RWPE2 (cell line): ENCODE results near the gene PHACTR1.

Source experiments
- ATAC-seq: fragments of 200-7000 bp; cut with Tn5 transposase; 3 replicates; pipeline ENCODE4 v1.9.1; 2021; ENCODE audit warnings: low read depth
- DNase-seq: peaks from one replicate; pipeline ENCODE4 v3.0.0-alpha.2; 2020; ENCODE audit warnings: low spot score
- H3K27ac ChIP-seq: fragments of 450-650 bp; 2 replicates; pipeline ENCODE4 v1.5.1; 2017; ENCODE audit warnings: mild to moderate bottlenecking; ENCODE audit not compliant: poor library complexity, severe bottlenecking
- H3K27me3 ChIP-seq: fragments of 250-450 bp; sonication (Bioruptor Pico); 2 replicates; pipeline ENCODE4 v1.5.1; 2021; ENCODE audit warnings: mild to moderate bottlenecking, moderate library complexity; ENCODE audit not compliant: insufficient read depth, poor library complexity, severe bottlenecking
- H3K36me3 ChIP-seq: fragments of 250-450 bp; sonication (Bioruptor Pico); 2 replicates; pipeline ENCODE4 v1.5.1; 2020; ENCODE audit warnings: low read depth, mild to moderate bottlenecking, moderate library complexity
- H3K4me1 ChIP-seq: fragments of 250-450 bp; sonication (Bioruptor Pico); 2 replicates; pipeline ENCODE4 v1.5.1; 2021; ENCODE audit warnings: mild to moderate bottlenecking, moderate library complexity; ENCODE audit not compliant: insufficient read depth, poor library complexity, severe bottlenecking
- H3K4me3 ChIP-seq: fragments of 250-450 bp; sonication (Bioruptor Pico); 2 replicates; pipeline ENCODE4 v1.5.1; 2021; ENCODE audit warnings: mild to moderate bottlenecking, moderate library complexity; ENCODE audit not compliant: severe bottlenecking
- H3K9me3 ChIP-seq: fragments of 250-450 bp; sonication (Bioruptor Pico); 2 replicates; pipeline ENCODE4 v1.5.1; 2021; ENCODE audit warnings: mild to moderate bottlenecking, moderate library complexity; ENCODE audit not compliant: severe bottlenecking
- TF ChIP-seq, protein P1 (sequence below): fragments of 450-650 bp; IDR thresholded peaks from one replicate; pipeline ENCODE4 v1.5.1; 2017; ENCODE audit warnings: mild to moderate bottlenecking, moderate library complexity; ENCODE audit not compliant: poor library complexity, severe bottlenecking

Gene PHACTR1

GRCh38 chr6:13032566-13032965 lies 316.0 kb downstream of the PHACTR1 start:
- TF ChIP-seq, protein P1, sequence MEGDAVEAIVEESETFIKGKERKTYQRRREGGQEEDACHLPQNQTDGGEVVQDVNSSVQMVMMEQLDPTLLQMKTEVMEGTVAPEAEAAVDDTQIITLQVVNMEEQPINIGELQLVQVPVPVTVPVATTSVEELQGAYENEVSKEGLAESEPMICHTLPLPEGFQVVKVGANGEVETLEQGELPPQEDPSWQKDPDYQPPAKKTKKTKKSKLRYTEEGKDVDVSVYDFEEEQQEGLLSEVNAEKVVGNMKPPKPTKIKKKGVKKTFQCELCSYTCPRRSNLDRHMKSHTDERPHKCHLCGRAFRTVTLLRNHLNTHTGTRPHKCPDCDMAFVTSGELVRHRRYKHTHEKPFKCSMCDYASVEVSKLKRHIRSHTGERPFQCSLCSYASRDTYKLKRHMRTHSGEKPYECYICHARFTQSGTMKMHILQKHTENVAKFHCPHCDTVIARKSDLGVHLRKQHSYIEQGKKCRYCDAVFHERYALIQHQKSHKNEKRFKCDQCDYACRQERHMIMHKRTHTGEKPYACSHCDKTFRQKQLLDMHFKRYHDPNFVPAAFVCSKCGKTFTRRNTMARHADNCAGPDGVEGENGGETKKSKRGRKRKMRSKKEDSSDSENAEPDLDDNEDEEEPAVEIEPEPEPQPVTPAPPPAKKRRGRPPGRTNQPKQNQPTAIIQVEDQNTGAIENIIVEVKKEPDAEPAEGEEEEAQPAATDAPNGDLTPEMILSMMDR: no peak
- no peaks in the 10 kb centered on the region for H3K4me1 ChIP-seq
- H3K27ac ChIP-seq: no peak overlapping the region
- H3K36me3 ChIP-seq: no peaks in the 10 kb centered on the region
- H3K27me3 ChIP-seq: peaks cover 3% of the 10 kb centered on the region
- DNase-seq (no peak), ATAC-seq (no peak)
- H3K9me3 ChIP-seq: no peaks in the 10 kb centered on the region
- H3K4me3 ChIP-seq: no peak overlapping the region

DNA sequence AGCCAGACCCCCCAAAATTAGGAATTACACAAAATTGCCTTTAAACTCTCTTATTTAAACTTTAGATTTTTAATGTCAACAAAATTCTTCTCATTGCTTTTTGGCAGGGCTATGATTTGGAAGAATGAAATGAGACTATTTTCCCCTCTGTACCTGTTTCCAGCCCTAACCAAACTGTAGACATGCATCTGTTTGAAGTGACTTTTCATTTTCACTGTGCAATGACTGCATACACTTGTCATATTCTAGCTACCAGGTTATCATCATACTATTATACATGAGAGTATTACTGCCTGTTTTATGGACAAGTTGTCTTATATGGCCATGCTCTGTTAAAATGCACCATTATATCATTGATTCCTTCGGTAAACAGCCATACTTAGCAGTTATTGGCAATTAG lies 316.6 kb downstream of the PHACTR1 start:
- H3K4me1 ChIP-seq: no peaks in the 10 kb centered on the region
- H3K36me3 ChIP-seq: no peaks in the 10 kb centered on the region
- peaks cover 3% of the 10 kb centered on the region for H3K27me3 ChIP-seq
- ATAC-seq: no peak
- TF ChIP-seq, protein P1: no peak
- no peak for DNase-seq
- no peaks in the 10 kb centered on the region for H3K9me3 ChIP-seq
- no peak overlapping the region for H3K27ac ChIP-seq
- no peak overlapping the region for H3K4me3 ChIP-seq

- Histone ChIP-seq H3K27me3 (peaks cover 6% of the 10 kb centered on the region), H3K9me3 (no peaks in the 10 kb centered on the region), H3K27ac (no peak overlapping the region), H3K36me3 (no peaks in the 10 kb centered on the region), H3K4me3 (no peak overlapping the region), H3K4me1 (no peaks in the 10 kb centered on the region)
- DNase-seq (no peak), ATAC-seq (no peak)
- TF ChIP-seq, protein P1: no peak
Measured at GRCh38 chr6:13034316-13034715, 317.7 kb downstream of the PHACTR1 start.

- no peaks in the 10 kb centered on the region for H3K9me3 ChIP-seq
- H3K27ac ChIP-seq: no peak overlapping the region
- no peaks in the 10 kb centered on the region for H3K36me3 ChIP-seq
- H3K27me3 ChIP-seq: peaks cover 6% of the 10 kb centered on the region
- H3K4me1 ChIP-seq: no peaks in the 10 kb centered on the region
- ATAC-seq: no peak
- TF ChIP-seq, protein P1: no peak
- DNase-seq: no peak
- H3K4me3 ChIP-seq: no peak overlapping the region
Measured at GRCh38 chr6:13035606-13036005, 319.0 kb downstream of the PHACTR1 start.

DNA sequence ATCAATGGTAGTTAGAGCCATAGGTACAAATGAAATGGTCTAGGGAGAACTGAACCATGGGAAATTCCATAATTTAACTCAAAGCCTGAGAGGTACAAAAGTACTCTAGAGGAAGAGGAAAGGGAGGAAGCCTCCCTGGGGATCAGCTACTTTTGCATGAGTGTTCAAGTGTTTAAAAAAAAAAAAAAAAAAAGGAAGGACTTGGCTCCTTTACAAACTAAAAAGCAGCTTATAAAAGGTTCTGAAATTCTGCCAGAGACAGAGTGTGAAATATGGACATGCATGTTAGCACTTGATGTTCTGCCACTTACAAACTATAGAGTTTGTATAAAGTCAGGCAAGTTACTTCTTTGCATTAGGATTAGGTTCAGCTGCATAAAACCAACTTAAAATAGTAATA lies 321.7 kb downstream of the PHACTR1 start:
- Histone ChIP-seq H3K4me1 (no peaks in the 10 kb centered on the region), H3K4me3 (no peak overlapping the region), H3K9me3 (no peaks in the 10 kb centered on the region), H3K36me3 (no peaks in the 10 kb centered on the region), H3K27me3 (peaks cover 3% of the 10 kb centered on the region), H3K27ac (no peak overlapping the region)
- no peak for DNase-seq
- no peak for ATAC-seq
- TF ChIP-seq, protein P1: no peak
